Measurements from ENCODE around the gene UNC5C. TPM values are rescaled to one million over a fixed set of nuclear protein-coding genes. Genes with fewer than 3 reads are reported as not detected.

UNC5C gene
- polyA plus RNA-seq, 1 donor (not counting 4 experiments of a cell fraction or from before 2014, with no cell fraction given) = not detected

DNA sequence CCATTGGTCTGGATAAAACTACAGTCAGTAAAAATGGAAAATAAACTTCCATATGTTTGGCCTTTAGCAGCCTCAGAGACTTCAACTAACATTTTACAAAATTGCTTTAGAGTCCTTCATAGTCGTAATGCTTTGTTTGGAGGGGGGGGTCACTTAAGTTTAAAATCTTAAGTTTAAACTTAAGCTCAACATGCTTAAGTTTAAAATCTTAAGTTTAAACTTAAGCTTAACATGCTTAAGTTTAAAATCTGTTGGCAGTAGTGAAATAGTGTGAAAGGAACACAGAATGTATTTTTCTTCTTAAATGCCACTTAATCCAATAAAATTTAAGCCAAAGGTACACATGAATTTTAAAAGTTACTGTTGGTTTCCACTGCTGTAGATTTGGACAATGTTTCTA lies 45.9 kb upstream of the UNC5C start:
- H3K27ac ChIP-seq (ENCODE audit: control insufficient read depth, insufficient read depth, low read length) = no peak overlapping the region
- H3K9ac ChIP-seq (ENCODE audit: control insufficient read depth, extremely low read depth, insufficient read depth, low read length) = no peak overlapping the region
- no peak for DNase-seq (ENCODE audit: low read depth, low spot score)
- H3K36me3 ChIP-seq (ENCODE audit: control insufficient read depth in 2 of 2, extremely low read depth in 1 of 2, insufficient read depth in 2 of 2, low read length in 2 of 2) = no peaks in the 10 kb centered on the region
- H3K4me2 ChIP-seq (ENCODE audit: control insufficient read depth, extremely low read depth, insufficient read depth, low read depth, low read length) = no peak overlapping the region
- no peak overlapping the region for H3K4me3 ChIP-seq (ENCODE audit: control insufficient read depth in 2 of 3, extremely low read depth in 1 of 3, insufficient read depth in 2 of 3, low read depth in 1 of 3, low read length in 3 of 3)
- FAIRE-seq = no peak
- H3K27me3 ChIP-seq (ENCODE audit: control insufficient read depth, extremely low read depth, insufficient read depth, low read length) = no peaks in the 10 kb centered on the region
- TF ChIP-seq EZH2 (IDR thresholded peaks at IDR 0.05; ENCODE audit: low read length) = no peak
- TF ChIP-seq, protein P1, sequence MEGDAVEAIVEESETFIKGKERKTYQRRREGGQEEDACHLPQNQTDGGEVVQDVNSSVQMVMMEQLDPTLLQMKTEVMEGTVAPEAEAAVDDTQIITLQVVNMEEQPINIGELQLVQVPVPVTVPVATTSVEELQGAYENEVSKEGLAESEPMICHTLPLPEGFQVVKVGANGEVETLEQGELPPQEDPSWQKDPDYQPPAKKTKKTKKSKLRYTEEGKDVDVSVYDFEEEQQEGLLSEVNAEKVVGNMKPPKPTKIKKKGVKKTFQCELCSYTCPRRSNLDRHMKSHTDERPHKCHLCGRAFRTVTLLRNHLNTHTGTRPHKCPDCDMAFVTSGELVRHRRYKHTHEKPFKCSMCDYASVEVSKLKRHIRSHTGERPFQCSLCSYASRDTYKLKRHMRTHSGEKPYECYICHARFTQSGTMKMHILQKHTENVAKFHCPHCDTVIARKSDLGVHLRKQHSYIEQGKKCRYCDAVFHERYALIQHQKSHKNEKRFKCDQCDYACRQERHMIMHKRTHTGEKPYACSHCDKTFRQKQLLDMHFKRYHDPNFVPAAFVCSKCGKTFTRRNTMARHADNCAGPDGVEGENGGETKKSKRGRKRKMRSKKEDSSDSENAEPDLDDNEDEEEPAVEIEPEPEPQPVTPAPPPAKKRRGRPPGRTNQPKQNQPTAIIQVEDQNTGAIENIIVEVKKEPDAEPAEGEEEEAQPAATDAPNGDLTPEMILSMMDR (optimal IDR thresholded peaks at IDR 0.05 in 1 of 3, IDR thresholded peaks at IDR 0.05 in 1 of 3, conservative IDR thresholded peaks at IDR 0.05 in 1 of 3; ENCODE audit: extremely low read depth in 1 of 3, insufficient read depth in 2 of 3, low read length in 3 of 3) = no peak
- no peaks in the 10 kb centered on the region for H4K20me1 ChIP-seq (ENCODE audit: control insufficient read depth, extremely low read depth, insufficient read depth, low read length)
- H3K79me2 ChIP-seq (ENCODE audit: control insufficient read depth, insufficient read depth, low read length) = no peaks in the 10 kb centered on the region
- no peaks in the 10 kb centered on the region for H3K9me3 ChIP-seq (ENCODE audit: control insufficient read depth, low read depth, low read length)
- dilution Hi-C loops (cut with MboI; ENCODE audit: extremely low pct_ligation_motif_present, low sequenced_read_pairs) = no loop called here
- H3K9me1 ChIP-seq (ENCODE audit: control insufficient read depth, extremely low read depth, insufficient read depth, low read length) = no peaks in the 10 kb centered on the region
- no peaks in the 10 kb centered on the region for H3K4me1 ChIP-seq (ENCODE audit: control insufficient read depth, extremely low read depth, insufficient read depth, low read length)
- no peak overlapping the region for H2AFZ ChIP-seq (ENCODE audit: control insufficient read depth, low read length)

DNA sequence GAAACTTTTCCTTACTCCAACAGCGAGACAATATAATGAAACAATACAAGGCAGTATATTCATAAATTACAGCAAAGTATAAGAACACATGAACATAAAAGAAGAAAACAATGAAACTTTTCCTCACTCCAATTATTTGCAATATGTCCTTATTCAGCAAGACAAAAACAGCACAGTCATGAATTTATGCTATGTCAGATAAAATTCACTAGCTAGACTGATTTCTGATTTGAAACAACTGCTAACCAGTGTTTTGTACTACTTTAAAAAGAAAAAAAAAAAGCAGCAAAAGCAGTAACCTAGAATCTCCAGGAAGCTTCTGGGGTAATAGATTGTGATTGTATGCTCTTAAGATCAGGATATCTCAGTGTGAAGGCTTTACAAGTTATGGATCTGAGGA lies 45.2 kb upstream of the UNC5C start:
- no peaks in the 10 kb centered on the region for H3K79me2 ChIP-seq (ENCODE audit: control insufficient read depth, insufficient read depth, low read length)
- H3K9me1 ChIP-seq (ENCODE audit: control insufficient read depth, extremely low read depth, insufficient read depth, low read length) = no peaks in the 10 kb centered on the region
- H3K4me1 ChIP-seq (ENCODE audit: control insufficient read depth, extremely low read depth, insufficient read depth, low read length) = no peaks in the 10 kb centered on the region
- no peak overlapping the region for H2AFZ ChIP-seq (ENCODE audit: control insufficient read depth, low read length)
- no peak overlapping the region for H3K4me2 ChIP-seq (ENCODE audit: control insufficient read depth, extremely low read depth, insufficient read depth, low read depth, low read length)
- no peak overlapping the region for H3K27ac ChIP-seq (ENCODE audit: control insufficient read depth, insufficient read depth, low read length)
- TF ChIP-seq EZH2 (IDR thresholded peaks at IDR 0.05; ENCODE audit: low read length) = no peak
- TF ChIP-seq, protein P1 (optimal IDR thresholded peaks at IDR 0.05 in 1 of 3, IDR thresholded peaks at IDR 0.05 in 1 of 3, conservative IDR thresholded peaks at IDR 0.05 in 1 of 3; ENCODE audit: extremely low read depth in 1 of 3, insufficient read depth in 2 of 3, low read length in 3 of 3) = no peak
- H3K9ac ChIP-seq (ENCODE audit: control insufficient read depth, extremely low read depth, insufficient read depth, low read length) = no peak overlapping the region
- no peaks in the 10 kb centered on the region for H4K20me1 ChIP-seq (ENCODE audit: control insufficient read depth, extremely low read depth, insufficient read depth, low read length)
- no peaks in the 10 kb centered on the region for H3K36me3 ChIP-seq (ENCODE audit: control insufficient read depth in 2 of 2, extremely low read depth in 1 of 2, insufficient read depth in 2 of 2, low read length in 2 of 2)
- H3K4me3 ChIP-seq (ENCODE audit: control insufficient read depth in 2 of 3, extremely low read depth in 1 of 3, insufficient read depth in 2 of 3, low read depth in 1 of 3, low read length in 3 of 3) = no peak overlapping the region
- dilution Hi-C loops (cut with MboI; ENCODE audit: extremely low pct_ligation_motif_present, low sequenced_read_pairs) = no loop called here
- H3K27me3 ChIP-seq (ENCODE audit: control insufficient read depth, extremely low read depth, insufficient read depth, low read length) = no peaks in the 10 kb centered on the region
- FAIRE-seq (no peak), DNase-seq (ENCODE audit: low read depth, low spot score) (no peak)
- H3K9me3 ChIP-seq (ENCODE audit: control insufficient read depth, low read depth, low read length) = no peaks in the 10 kb centered on the region

All from keratinocyte (primary cell).